ENCODE results near the gene STRA6. TPM values are rescaled to one million over a fixed set of nuclear protein-coding genes. Genes with fewer than 3 reads are reported as not detected.

Gene STRA6
- total and polyA plus RNA-seq, 2 of the 8 experiments (the other 6 are each of a cell fraction or from before 2014, with no cell fraction given) = 9.3 to 14.5 TPM

GRCh38 chr15:74131628-74132413 is 70.8 kb downstream of the STRA6 start:
- no peak overlapping the region for H3K27ac ChIP-seq (ENCODE audit: low read depth, low read length)
- H3K18ac ChIP-seq (ENCODE audit: extremely low read depth, low read length) = peak overlapping the region; percentile 36; the same call in 1 of the 2 replicates
- DNase-seq (ENCODE audit: low read depth in 1 of 2, low spot score in 2 of 2) (no peak), FAIRE-seq (no peak)
- H2AFZ ChIP-seq (ENCODE audit: low read length) = no peak overlapping the region
- no peaks in the 10 kb centered on the region for H3K79me2 ChIP-seq (ENCODE audit: control insufficient read depth in 1 of 2, insufficient read depth in 2 of 2, low read length in 2 of 2)
- peaks cover 7 to 13% of the 10 kb centered on the region in 2 experiments for H4K20me1 ChIP-seq (replicated peaks in 1 of 2; ENCODE audit: control insufficient read depth in 1 of 2, insufficient read depth in 2 of 2, low read length in 2 of 2)
- ChIA-PET POLR2A (ENCODE audit: partially characterized antibody) (no interaction called here), CTCF (ENCODE audit: partially characterized antibody) (interaction anchor here (0.7 to 3.9 kb wide), 13 partner anchors 12 to 189 kb away, joined by 3 to 24 read pairs (median 4); no protein-coding TSS in a partner anchor)
- H3K56ac ChIP-seq (replicated peaks; ENCODE audit: insufficient read length, low read depth, low read length) = no peak overlapping the region
- TF ChIP-seq SUZ12 (IDR thresholded peaks at IDR 0.05; ENCODE audit: low read length) (peak; percentile 18), CBX8 (IDR thresholded peaks at IDR 0.05; ENCODE audit: borderline replicate concordance, low read depth, low read length) (0 out of 2 replicates have a peak, but pooled peaks have one; percentile 65), CREB1 (IDR thresholded peaks at IDR 0.05) (no peak)
- H3K4me1 ChIP-seq (replicated peaks in 1 of 4; ENCODE audit: control insufficient read depth in 3 of 4, insufficient read depth in 4 of 4, low read length in 3 of 4) = peaks cover 2 to 76% (median 61%) of the 10 kb centered on the region in 4 experiments
- H3K9ac ChIP-seq (replicated peaks in 1 of 4; ENCODE audit: extremely low read depth in 1 of 4, low read depth in 3 of 4, low read length in 3 of 4) = no peak overlapping the region
- no peaks in the 10 kb centered on the region; the same call in 1 of the 2 replicates for H3K79me1 ChIP-seq (ENCODE audit: low read depth, low read length)
- no peak overlapping the region for H4K5ac ChIP-seq (ENCODE audit: insufficient read length, low read depth, low read length)
- no peak overlapping the region for H2BK120ac ChIP-seq (replicated peaks; ENCODE audit: low read depth, low read length)
- no peak overlapping the region; the same call in 1 of the 2 replicates for H2BK20ac ChIP-seq (ENCODE audit: low read length)
- no peak overlapping the region; the same call in 1 of the 2 replicates for H4K8ac ChIP-seq (ENCODE audit: extremely low read depth, insufficient read depth, low read length)
- no peak overlapping the region for H2BK5ac ChIP-seq (ENCODE audit: low read depth, low read length)
- H3K36me3 ChIP-seq (ENCODE audit: control insufficient read depth in 2 of 4, insufficient read depth in 4 of 4, low read length in 3 of 4) = peaks cover 0 to 6% (median 0%) of the 10 kb centered on the region in 4 experiments; a peak in 1 of 8 replicates
- H3K4me2 ChIP-seq (ENCODE audit: insufficient read depth in 1 of 2, low read depth in 2 of 2, low read length in 2 of 2) = peak overlapping the region; percentile 81 to 83; a peak in 3 of 4 replicates
- no peak overlapping the region for H3K4ac ChIP-seq (replicated peaks; ENCODE audit: insufficient read length, low read depth, low read length)
- H3K23ac ChIP-seq (ENCODE audit: insufficient read length) = no peak overlapping the region
- peak overlapping the region; percentile 90; the same call in 1 of the 2 replicates for H2BK15ac ChIP-seq (ENCODE audit: low read length)
- no peak overlapping the region for H3K14ac ChIP-seq (ENCODE audit: insufficient read length)
- no peak overlapping the region for H4K91ac ChIP-seq (replicated peaks; ENCODE audit: insufficient read length, low read length)
- 23% methylated on average over 20 of the region's 20 CpGs; no CpG with 5 or more reads in 1 of the 2 experiments for WGBS, 2 experiments (ENCODE audit: extremely low coverage in 1 of 2, insufficient coverage in 1 of 2, insufficient read length in 1 of 2, insufficient replicate concordance in 2 of 2, low coverage in 1 of 2, low lambda C conversion rate in 2 of 2, missing lambda C conversion rate in 1 of 2)
- H3K23me2 ChIP-seq (ENCODE audit: low read depth, low read length) = peaks cover 36% of the 10 kb centered on the region; the same call in 1 of the 2 replicates
- peak overlapping the region; percentile 11; the same call in 1 of the 2 replicates for H2BK12ac ChIP-seq (ENCODE audit: low read depth, low read length)
- H3K27me3 ChIP-seq (replicated peaks in 1 of 4; ENCODE audit: control insufficient read depth in 3 of 4, extremely low read depth in 1 of 4, insufficient read depth in 3 of 4, low read length in 3 of 4) = peaks cover 80 to 98% (median 93%) of the 10 kb centered on the region in 4 experiments
- H3K9me3 ChIP-seq (ENCODE audit: insufficient read depth in 2 of 2, low read depth in 1 of 2, low read length in 1 of 2) = peaks cover 0 to 8% of the 10 kb centered on the region in 2 experiments; a peak in 1 of 4 replicates
- 0 out of 2 replicates have a peak overlapping the region, but pooled peaks have one; percentile 18 for H2AK5ac ChIP-seq (ENCODE audit: low read depth, low read length)
- peak overlapping the region in 1 of 4 experiments; percentile 62; a peak in 3 of 8 replicates for H3K4me3 ChIP-seq (ENCODE audit: extremely low read depth in 1 of 4, insufficient read depth in 2 of 4, low read depth in 3 of 4, low read length in 4 of 4)

Measured in H1 (cell line).